HCT116 (cell line): Measurements from ENCODE around the gene CHST10. TPM values are rescaled to one million over a fixed set of nuclear protein-coding genes. Genes with fewer than 3 reads are reported as not detected.

Experiments used
- ATAC-seq: fragments of 200-7000 bp; cut with Tn5 transposase; 2 replicates; pipeline ENCODE4 v1.9.1; 2020; ENCODE audit warnings: mild to moderate bottlenecking, moderate library complexity
- BruUV-seq: library from RNA; stranded (reverse); fragments of 400-500 nt; replicated peaks from 2 replicates; lab custom pipeline; 2021; lab: Mats Ljungman, UMichigan
- CTCF ChIA-PET: fragments of 300-600 bp; sonication (Branson Sonifier 250); formaldehyde crosslinking; loops from one replicate; lab custom pipeline; 2021; ENCODE audit warnings: antibody characterized with exemption; lab: Charles Lee
- POLR2A ChIA-PET: fragments of 300-600, 350-600 bp; sonication (Branson Sonifier 250); formaldehyde crosslinking; loops from one replicate; lab custom pipeline; 2021; ENCODE audit warnings: antibody characterized with exemption; lab: Charles Lee
- RAD21 ChIA-PET, 2 experiments: fragments of 300-600 bp; sonication (Branson Sonifier 250); formaldehyde crosslinking; loops; one replicate each; lab custom pipeline; 2023; ENCODE audit warnings: low total read pairs in 2 of 2; ENCODE audit not compliant: uncharacterized antibody in 2 of 2, unreplicated experiment in 2 of 2, low non-redundant PET in 1 of 2; lab: Charles Lee
- DNase-seq: peaks from one replicate; pipeline ENCODE4 v3.0.0-alpha.2; 2010; ENCODE audit warnings: low read depth, low spot score
- H2AFZ ChIP-seq: fragments of 200-600 bp; shearing (Covaris generic), sonication (generic); 2 replicates; pipeline ENCODE4 v1.6.1; 2017; ENCODE audit warnings: low read depth, mixed run types, mixed read lengths, antibody characterized with exemption, low read length; ENCODE audit not compliant: poor library complexity, severe bottlenecking
- H3K27ac ChIP-seq: 2 replicates; pipeline ENCODE4 v1.5.1; 2012; ENCODE audit warnings: low read depth, low read length
- H3K27me3 ChIP-seq: fragments of 200-600 bp; sonication (generic); 2 replicates; pipeline ENCODE4 v1.6.1; 2016; ENCODE audit warnings: mixed run types, low read length, mixed read lengths; ENCODE audit not compliant: insufficient read depth
- H3K36me3 ChIP-seq, 2 experiments: fragments of 200-500 bp in 1 of 2; fragments of 200-600 bp in 1 of 2; sonication (Bioruptor generic) in 1 of 2; sonication (generic) in 1 of 2; 2 replicates each; pipeline versions ENCODE4 v1.5.1 to v1.6.1; 2014 to 2016; ENCODE audit warnings: low read length in 2 of 2, inconsistent platforms in 1 of 2, mixed read lengths in 1 of 2, mixed run types in 1 of 2; ENCODE audit not compliant: insufficient read depth in 2 of 2, control insufficient read depth in 1 of 2
- H3K4me1 ChIP-seq, 2 experiments: fragments of 200-600 bp in 1 of 2; sonication (generic) in 1 of 2; 2 replicates each; pipeline versions ENCODE4 v1.5.1 to v1.6.1; 2012 to 2017; ENCODE audit warnings: low read length in 2 of 2, inconsistent platforms in 1 of 2, mild to moderate bottlenecking in 1 of 2, mixed read lengths in 1 of 2, mixed run types in 1 of 2, moderate library complexity in 1 of 2; ENCODE audit not compliant: insufficient read depth in 2 of 2, control insufficient read depth in 1 of 2
- H3K4me2 ChIP-seq: fragments of 200-600 bp; sonication (generic); 2 replicates; pipeline ENCODE4 v1.6.1; 2017; ENCODE audit warnings: mixed run types, low read length, mixed read lengths
- H3K4me3 ChIP-seq, 2 experiments: fragments of 200-600 bp in 1 of 2; sonication (generic) in 1 of 2; replicated peaks in 1 of 2; 2 replicates each; pipeline ENCODE4 v1.5.1; 2011 to 2016; ENCODE audit warnings: low read length in 2 of 2, control low read depth in 1 of 2, low read depth in 1 of 2, mild to moderate bottlenecking in 1 of 2, mixed read lengths in 1 of 2, mixed run types in 1 of 2
- H3K79me2 ChIP-seq: fragments of 200-600 bp; sonication (generic); 2 replicates; pipeline ENCODE4 v1.6.1; 2017; ENCODE audit warnings: mild to moderate bottlenecking, mixed run types, low read length, moderate library complexity, mixed read lengths; ENCODE audit not compliant: insufficient read depth
- H3K9ac ChIP-seq: fragments of 200-600 bp; sonication (generic); 2 replicates; pipeline ENCODE4 v1.6.1; 2016; ENCODE audit warnings: low read length, mixed read lengths
- H3K9me2 ChIP-seq: fragments of 200-600 bp; sonication (generic), shearing (Covaris generic); 2 replicates; pipeline ENCODE4 v1.6.1; 2017; ENCODE audit warnings: mixed run types, mild to moderate bottlenecking, moderate library complexity; ENCODE audit not compliant: insufficient read depth
- H3K9me3 ChIP-seq, 2 experiments: fragments of 200-500 bp in 1 of 2; fragments of 200-600 bp in 1 of 2; sonication (Bioruptor generic) in 1 of 2; sonication (generic) in 1 of 2; 2 replicates each; pipeline ENCODE4 v1.6.1; 2014 to 2017; ENCODE audit warnings: low read length in 2 of 2, mixed read lengths in 2 of 2, inconsistent platforms in 1 of 2, low read depth in 1 of 2, mild to moderate bottlenecking in 1 of 2, mixed run types in 1 of 2, moderate library complexity in 1 of 2; ENCODE audit not compliant: control insufficient read depth in 1 of 2, insufficient read depth in 1 of 2
- H4K20me1 ChIP-seq: fragments of 200-600 bp; sonication (generic), shearing (Covaris generic); 2 replicates; pipeline ENCODE4 v1.6.1; 2017; ENCODE audit warnings: mixed run types, mild to moderate bottlenecking, moderate library complexity; ENCODE audit not compliant: insufficient read depth
- CBX3 ChIP-seq: IDR thresholded peaks from 2 replicates; pipeline ENCODE4 v1.6.1; 2012; ENCODE audit warnings: low read depth
- CEBPB ChIP-seq: IDR thresholded peaks from 2 replicates; pipeline ENCODE4 v1.6.1; 2012; ENCODE audit warnings: low read depth
- CTCF ChIP-seq, 3 experiments: fragments of 200-600 bp in 1 of 3; sonication (generic) in 1 of 3; IDR thresholded peaks in 2 of 3; conservative IDR thresholded peaks in 1 of 3; 2 replicates each; pipeline ENCODE4 v1.5.1; 2012 to 2017; ENCODE audit warnings: low read depth in 2 of 3, low read length in 2 of 3, antibody characterized with exemption in 1 of 3, borderline replicate concordance in 1 of 3, control low read depth in 1 of 3, mild to moderate bottlenecking in 1 of 3, mixed read lengths in 1 of 3, mixed run types in 1 of 3, moderate library complexity in 1 of 3; ENCODE audit not compliant: insufficient read depth in 1 of 3
- ELF1 ChIP-seq: IDR thresholded peaks from 2 replicates; pipeline ENCODE4 v1.6.1; 2012; ENCODE audit warnings: low read depth, borderline replicate concordance
- EZH2 ChIP-seq: fragments of 200-600 bp; sonication (generic); IDR thresholded peaks from 2 replicates; pipeline ENCODE4 v1.6.1; 2017; ENCODE audit warnings: antibody characterized with exemption, mixed run types
- JUND ChIP-seq: IDR thresholded peaks from 2 replicates; pipeline ENCODE4 v1.6.1; 2012
- MAX ChIP-seq: IDR thresholded peaks from 2 replicates; pipeline ENCODE4 v1.6.1; 2012
- POLR2A ChIP-seq: IDR thresholded peaks from 2 replicates; pipeline ENCODE4 v1.7.0; 2011; ENCODE audit warnings: borderline replicate concordance; ENCODE audit not compliant: insufficient read depth, insufficient read length; ENCODE audit errors: extremely low read depth
- REST ChIP-seq: IDR thresholded peaks from 2 replicates; pipeline ENCODE4 v1.6.1; 2012; ENCODE audit warnings: low read depth
- SP1 ChIP-seq: IDR thresholded peaks from 2 replicates; pipeline ENCODE4 v1.6.1; 2012; ENCODE audit warnings: low read depth
- SRF ChIP-seq: IDR thresholded peaks from 2 replicates; pipeline ENCODE4 v1.6.1; 2012; ENCODE audit warnings: low read depth
- TCF7L2 ChIP-seq: IDR thresholded peaks from 2 replicates; pipeline ENCODE4 v1.7.0; 2011; ENCODE audit warnings: borderline replicate concordance, inconsistent platforms; ENCODE audit not compliant: insufficient read depth, insufficient read length; ENCODE audit errors: extremely low read depth
- YY1 ChIP-seq: IDR thresholded peaks from 2 replicates; pipeline ENCODE4 v1.6.1; 2011; ENCODE audit warnings: low read length, low read depth, moderate library complexity, mild to moderate bottlenecking; ENCODE audit not compliant: insufficient replicate concordance; ENCODE audit errors: extremely low read depth
- ZBTB33 ChIP-seq: IDR thresholded peaks from 2 replicates; pipeline ENCODE4 v1.6.1; 2011; ENCODE audit warnings: mild to moderate bottlenecking, low read length, moderate library complexity; ENCODE audit not compliant: insufficient replicate concordance; ENCODE audit errors: extremely low read depth
- ZFX ChIP-seq: fragments of 450-650 bp; IDR thresholded peaks from 2 replicates; pipeline ENCODE4 v1.6.1; 2017
- intact Hi-C: fragments of 100-400 bp; cut with micrococcal nuclease; formaldehyde crosslinking; loops from 2 replicates; pipeline ENCODE4 v1.10.0; 2022
- total RNA-seq: library from RNA; stranded (reverse); gene quantifications from one replicate; pipeline ENCODE4 v1.2.1, GENCODE V29; 2021; ENCODE audit not compliant: unreplicated experiment

CHST10 gene
- total RNA-seq, 1 experiment from 2014 or later, result 0.27 TPM

GRCh38 chr2:100413571-100413970 is 3.9 kb downstream of the CHST10 start (continued):
- TF ChIP-seq TCF7L2, result no peak
- no peak for TF ChIP-seq CEBPB
- no peak for TF ChIP-seq JUND

GRCh38 chr2:100412881-100413321 is 4.6 kb downstream of the CHST10 start:
- no peaks in the 10 kb centered on the region for H3K9me3 ChIP-seq
- H3K9ac ChIP-seq, result no peak overlapping the region
- H2AFZ ChIP-seq, result no peak overlapping the region
- H3K4me3 ChIP-seq, result no peak overlapping the region
- H3K4me1 ChIP-seq, result no peaks in the 10 kb centered on the region
- intact Hi-C loops, result no loop called here
- no peak overlapping the region for H3K27ac ChIP-seq
- H3K9me2 ChIP-seq, result no peaks in the 10 kb centered on the region
- ATAC-seq, result no peak
- H3K27me3 ChIP-seq, result no peaks in the 10 kb centered on the region
- ChIA-PET RAD21 (no interaction called here), CTCF (no interaction called here), POLR2A (no interaction called here)
- H4K20me1 ChIP-seq, result no peaks in the 10 kb centered on the region
- H3K79me2 ChIP-seq, result no peaks in the 10 kb centered on the region
- no peaks in the 10 kb centered on the region for H3K36me3 ChIP-seq
- no TSS peak for BruUV-seq
- TF ChIP-seq ELF1 (no peak), SRF (no peak), CBX3 (no peak), REST (no peak), EZH2 (no peak), MAX (no peak), CEBPB (no peak), CTCF (IDR thresholded peaks at IDR 0.05 in 2 of 3, conservative IDR thresholded peaks at IDR 0.05 in 1 of 3; ENCODE audit: borderline replicate concordance in 1 of 3, insufficient read depth in 1 of 3, low read depth in 2 of 3, low read length in 2 of 3) (no peak), ZFX (no peak), ZBTB33 (no peak), YY1 (no peak), TCF7L2 (no peak), POLR2A (no peak), SP1 (no peak)
- no peak overlapping the region for H3K4me2 ChIP-seq
- no peak for DNase-seq
